Erythroblast (primary cell): ENCODE results near the gene DSC1.

Experiments
- GATA1 ChIP-seq: IDR thresholded peaks from 2 replicates; pipeline ENCODE4 v1.6.1; 2011; ENCODE audit warnings: low read depth, mild to moderate bottlenecking, control low read depth, low read length, moderate library complexity
- POLR2A ChIP-seq: IDR thresholded peaks from 2 replicates; pipeline ENCODE4 v1.6.1; 2011; ENCODE audit warnings: mild to moderate bottlenecking, low read length

GRCh38 chr18:31079973-31080372, 82.7 kb downstream of the DSC1 start:
- no peak for TF ChIP-seq POLR2A
- TF ChIP-seq GATA1, result no peak
